Sciatic nerve (tissue), 2 donors: Measurements from ENCODE around the gene HNRNPA3. TPM values are rescaled to one million over a fixed set of nuclear protein-coding genes. Genes with fewer than 3 reads are reported as not detected.
"Not testable (repeated sequence)": the region's sequence is repeated elsewhere in the genome, so short reads cannot be mapped to it uniquely, and the experiment has no call there.

ENCODE experiments used
- ATAC-seq: fragments of 200-7000 bp; cut with Tn5 transposase; one replicate; pipeline ENCODE4 v1.9.1; 2020; ENCODE audit warnings: mild to moderate bottlenecking, moderate library complexity
- DNase-seq: peaks from one replicate; pipeline ENCODE4 v3.0.0-alpha.2; 2020; ENCODE audit warnings: low spot score
- intact Hi-C: fragments of 100-400 bp; cut with DNase I; formaldehyde crosslinking; loops from one replicate; pipeline ENCODE4 v1.14.2; 2022
- total RNA-seq: library from RNA; stranded (reverse); fragmentation: NEBNext Ultra II Directional; extraction: Animal tissue kit (Norgen Biotek cat#: 25700); gene quantifications from one replicate; pipeline ENCODE4 v1.2.1, GENCODE V29; 2021
- donor health status: DM: no; HTN: no; CAD: no.
- donor health status: DM: no; HTN: no; CAD: no.

HNRNPA3 gene
- total RNA-seq, 1 donor from 2014 or later: 161 TPM

DNA sequence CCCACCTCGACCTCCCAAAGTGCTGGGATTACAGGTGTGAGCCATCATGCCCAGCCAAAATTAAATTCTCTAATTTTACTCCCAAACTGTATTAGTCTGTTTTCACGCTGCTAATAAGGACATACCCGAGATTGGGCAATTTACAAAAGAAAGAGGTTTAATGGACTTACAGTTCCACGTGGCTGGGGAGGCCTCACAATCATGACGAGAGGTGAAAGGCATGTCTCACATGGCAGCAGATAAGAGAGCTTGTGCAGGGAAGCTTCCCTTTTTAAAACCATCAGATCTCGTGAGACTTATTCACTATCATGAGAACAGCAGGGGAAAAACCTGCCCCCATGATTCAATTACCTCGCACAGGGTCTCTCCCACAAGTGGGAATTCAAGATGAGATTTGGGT, 26.6 kb upstream of the HNRNPA3 start:
- DNase-seq, ATAC-seq, intact Hi-C loops: not testable (repeated sequence)

DNA sequence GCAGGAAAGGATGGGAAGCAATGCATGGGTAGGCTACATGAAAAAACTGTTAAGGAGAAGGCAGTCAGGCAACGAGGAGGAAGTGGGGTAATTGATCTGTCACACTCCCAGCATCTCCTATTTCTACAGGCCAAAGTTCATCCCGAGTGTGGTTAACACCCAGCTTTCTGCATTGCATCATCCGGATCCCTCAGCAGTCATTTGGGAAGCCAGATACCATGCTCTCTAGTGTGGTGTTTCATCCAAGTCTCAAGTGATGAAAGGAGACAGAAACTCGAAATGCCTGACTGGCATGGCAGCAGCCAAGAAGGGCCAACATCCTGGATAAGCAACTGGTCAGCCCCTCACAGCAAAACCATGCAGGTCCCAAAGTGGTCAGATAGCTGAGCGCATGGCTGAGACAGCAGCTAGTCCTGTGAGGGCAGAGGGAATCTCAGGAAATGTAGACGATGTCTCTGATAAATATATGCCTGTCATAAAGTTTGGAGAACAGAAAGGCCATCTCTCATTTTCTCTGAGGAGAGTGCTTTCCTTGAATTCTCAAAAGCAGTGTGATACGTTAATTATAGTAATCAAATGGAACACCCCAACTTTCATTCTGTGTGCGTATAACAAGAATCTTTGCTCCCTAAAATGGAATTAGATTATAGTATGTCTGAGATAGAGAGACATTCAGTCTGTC, 24.8 kb upstream of the HNRNPA3 start:
- intact Hi-C loops: no loop called here
- ATAC-seq (peak; percentile 68), DNase-seq (no peak)

DNA sequence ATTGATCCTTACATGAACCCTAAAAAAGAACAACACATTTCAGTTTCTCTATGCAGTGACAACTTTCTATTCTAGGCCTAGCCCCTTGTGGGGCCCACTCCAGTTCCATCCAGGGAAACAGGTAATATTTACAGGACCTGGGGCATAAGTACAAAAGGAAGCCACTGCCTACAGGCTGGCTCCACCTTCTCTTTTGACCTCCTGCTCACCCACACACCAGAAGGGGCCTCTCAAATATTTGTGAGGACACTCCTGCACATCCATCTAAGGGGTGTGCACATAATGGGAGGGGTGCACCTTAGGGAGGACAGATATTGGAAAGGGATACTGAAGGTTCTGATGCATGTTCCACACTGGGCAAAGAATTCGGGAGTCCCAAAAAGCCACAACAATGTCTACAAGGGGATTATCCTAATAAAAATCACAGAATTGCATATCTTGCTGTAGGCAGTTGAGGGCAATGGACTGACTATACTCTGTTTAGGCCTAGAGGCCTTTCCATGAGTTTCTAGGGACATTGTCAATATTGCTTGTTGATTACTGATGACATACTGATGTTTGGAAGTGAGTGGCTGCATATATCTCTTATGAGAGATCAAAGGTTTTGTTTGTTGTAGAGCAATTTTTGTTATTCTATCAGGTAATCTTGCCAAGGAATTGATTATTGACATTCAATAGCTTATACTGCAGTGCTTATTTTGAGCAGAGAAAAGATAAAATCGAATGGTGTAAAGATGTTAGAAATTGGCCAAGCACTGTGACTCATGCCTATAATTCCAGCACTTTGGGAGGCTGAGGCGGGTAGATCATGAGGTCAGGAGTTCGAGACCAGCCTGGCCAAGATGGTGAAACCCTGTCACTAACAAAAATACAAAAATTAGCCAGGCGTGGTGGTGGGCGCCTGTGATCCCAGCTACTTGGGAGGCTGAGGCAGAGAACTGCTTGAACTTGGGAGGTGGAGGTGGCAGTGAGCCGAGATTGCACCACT, 23.8 kb upstream of the HNRNPA3 start:
- DNase-seq: no peak
- no peak for ATAC-seq
- intact Hi-C loops: no loop called here

DNA sequence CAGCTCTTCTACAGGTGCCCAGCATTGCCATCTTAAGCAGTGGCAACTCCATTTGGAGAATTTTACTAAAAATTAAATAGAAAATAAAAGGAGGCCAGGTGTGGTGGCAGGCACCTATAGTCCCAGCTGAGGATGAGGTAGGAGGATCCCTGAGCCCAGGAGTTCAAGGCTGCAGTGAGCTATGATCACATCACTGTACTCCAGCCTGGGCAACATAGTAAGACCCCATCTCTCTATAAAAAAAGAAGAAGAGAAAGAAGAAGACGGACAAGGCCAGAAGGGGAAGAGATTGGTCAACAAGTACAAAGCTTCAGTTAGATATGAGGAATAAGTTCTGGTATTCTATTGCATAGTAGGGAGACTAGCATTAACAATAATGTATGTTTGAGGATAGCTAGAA, 21.7 kb upstream of the HNRNPA3 start:
- ATAC-seq (no peak), DNase-seq (no peak)
- intact Hi-C loops: no loop called here

DNA sequence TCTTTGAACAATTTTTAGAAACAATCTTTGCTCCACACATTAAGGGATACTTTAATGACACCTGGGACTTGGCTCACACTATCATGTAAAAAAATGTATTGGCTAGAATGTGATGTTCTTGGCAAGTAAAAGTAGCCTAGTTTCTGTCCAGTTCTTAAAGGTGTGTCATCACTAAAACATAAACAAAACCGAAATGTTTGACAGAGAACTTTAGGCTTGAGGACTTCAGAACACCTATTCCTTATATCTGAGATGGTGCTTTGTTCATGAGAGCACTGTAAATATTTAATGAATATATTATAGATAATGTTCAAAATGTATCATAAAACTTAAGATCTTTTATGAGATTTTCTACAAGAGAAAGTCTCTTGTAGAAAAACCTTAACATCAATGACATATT, 19.8 kb upstream of the HNRNPA3 start:
- DNase-seq (no peak), ATAC-seq (no peak)
- intact Hi-C loops: no loop called here

DNA sequence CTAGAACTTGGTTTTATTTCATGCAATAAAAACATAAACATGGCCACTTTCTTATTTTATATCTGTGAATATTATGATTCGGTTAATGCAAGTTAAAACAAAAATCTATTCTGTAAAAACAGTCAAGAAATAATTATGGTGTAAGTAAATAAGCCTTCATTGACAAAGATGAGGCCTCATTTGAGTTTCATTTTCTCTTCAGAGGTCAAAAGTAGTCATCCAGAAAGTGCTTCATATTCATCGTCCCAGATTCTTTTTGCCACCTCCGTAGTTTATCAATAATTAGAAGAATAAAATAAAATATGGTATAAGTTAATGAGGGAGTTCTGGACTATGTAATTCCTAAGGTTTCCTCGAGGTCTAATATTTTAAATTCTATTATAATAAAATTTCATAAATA, 19.4 kb upstream of the HNRNPA3 start:
- intact Hi-C loops: no loop called here
- ATAC-seq (no peak), DNase-seq (no peak)

DNA sequence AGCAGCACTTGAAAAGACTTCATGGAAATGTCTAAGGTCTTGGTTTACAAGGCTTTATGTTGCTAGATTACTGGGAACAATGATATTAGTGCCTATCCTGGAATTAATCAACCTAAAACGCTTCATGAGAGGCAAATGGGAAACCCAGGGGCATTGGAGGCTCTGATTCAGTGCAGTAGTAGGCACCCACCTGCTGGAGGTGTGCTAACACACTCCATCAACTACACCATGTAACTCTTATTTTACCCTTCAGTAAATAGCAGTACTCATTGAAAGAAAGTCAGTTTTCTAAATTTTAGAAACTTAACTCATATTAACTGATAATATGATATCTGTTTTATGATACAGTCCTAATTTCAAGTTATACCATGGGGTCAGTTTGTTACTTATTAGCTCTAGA, 17.4 kb upstream of the HNRNPA3 start:
- no peak for DNase-seq

DNA sequence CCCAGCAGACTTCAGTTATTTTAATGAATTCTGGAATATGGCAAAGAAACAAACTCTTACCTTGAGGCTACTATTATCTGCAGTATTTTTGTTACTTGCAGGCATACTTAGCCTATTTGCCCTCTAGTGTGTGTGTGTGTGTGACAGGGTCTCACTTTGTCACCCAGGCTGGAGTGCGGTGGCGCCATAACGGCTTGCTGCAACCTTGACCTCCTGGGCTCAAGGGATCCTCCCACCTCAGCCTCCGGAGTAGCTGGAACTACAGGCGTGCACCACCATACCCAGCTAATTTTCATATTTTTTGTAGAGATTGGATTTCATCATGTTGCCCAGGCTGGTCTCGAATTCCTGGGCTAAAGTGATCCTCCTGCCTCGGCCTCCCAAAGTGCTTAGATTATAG, 12.2 kb upstream of the HNRNPA3 start:
- ATAC-seq, intact Hi-C loops, DNase-seq: not testable (repeated sequence)

More for the DNA sequence above, 17.4 kb upstream of the HNRNPA3 start:
- ATAC-seq: no peak
- intact Hi-C loops: no loop called here

DNA sequence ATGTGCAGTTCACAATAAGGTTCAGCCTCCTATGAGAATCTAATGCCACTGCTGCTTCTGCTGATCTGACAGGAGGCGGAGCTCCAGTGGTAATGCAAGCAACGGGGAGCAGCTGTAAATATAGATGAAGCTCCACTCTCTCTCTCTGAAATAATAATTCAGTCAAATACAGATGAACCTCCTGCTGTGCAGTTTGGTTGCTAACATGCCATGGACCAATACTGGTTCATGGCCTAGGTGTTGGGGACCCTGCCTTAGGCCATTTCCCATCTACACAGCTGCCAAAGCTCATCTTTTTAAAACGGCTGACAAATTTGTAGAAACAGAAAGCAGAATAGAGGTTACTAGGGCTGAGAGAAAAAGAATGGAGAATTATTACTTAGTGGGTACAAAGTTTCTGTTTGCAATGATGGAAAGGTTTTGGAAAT, 10.7 kb upstream of the HNRNPA3 start:
- ATAC-seq (no peak), DNase-seq (no peak)
- intact Hi-C loops: no loop called here

DNA sequence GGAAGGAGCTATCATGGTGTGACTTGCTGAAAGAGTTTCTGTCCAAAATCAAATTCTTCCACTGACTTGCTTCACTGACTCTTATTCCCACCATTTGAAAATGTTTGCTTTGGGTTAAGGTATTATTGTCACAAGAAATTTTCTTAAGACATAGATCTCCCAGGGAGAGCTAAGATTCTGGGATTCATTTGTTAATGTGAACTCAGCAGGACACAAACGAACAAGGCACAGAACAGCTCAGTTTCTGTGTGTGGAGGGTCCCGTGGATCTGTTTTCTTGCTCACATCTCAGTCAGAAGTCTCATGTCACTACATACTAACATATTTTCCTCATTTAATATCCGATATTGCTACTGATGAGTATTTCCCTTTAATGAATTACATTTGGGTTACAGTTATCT, 8.2 kb upstream of the HNRNPA3 start:
- no peak for DNase-seq
- intact Hi-C loops: no loop called here
- no peak for ATAC-seq

DNA sequence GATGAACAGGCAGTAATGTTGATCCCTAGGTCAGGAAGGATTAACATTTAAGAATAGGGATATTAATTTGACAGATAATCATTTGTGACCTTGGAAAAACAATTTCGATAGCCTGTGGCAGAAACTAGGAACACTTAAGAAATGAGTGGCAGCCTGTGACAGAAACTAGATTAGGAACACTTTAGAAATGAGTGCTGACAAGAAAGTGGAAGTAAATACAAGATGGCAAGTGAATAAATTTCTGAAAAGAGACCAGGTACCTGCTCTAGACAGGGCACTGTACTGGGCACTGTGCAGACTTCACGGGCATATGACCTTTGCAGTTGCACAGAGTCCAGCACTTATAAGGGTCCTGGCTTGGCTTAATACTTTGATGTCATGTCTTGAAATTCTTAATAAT, 5.5 kb upstream of the HNRNPA3 start:
- ATAC-seq (no peak), DNase-seq (no peak)
- intact Hi-C loops: no loop called here

DNA sequence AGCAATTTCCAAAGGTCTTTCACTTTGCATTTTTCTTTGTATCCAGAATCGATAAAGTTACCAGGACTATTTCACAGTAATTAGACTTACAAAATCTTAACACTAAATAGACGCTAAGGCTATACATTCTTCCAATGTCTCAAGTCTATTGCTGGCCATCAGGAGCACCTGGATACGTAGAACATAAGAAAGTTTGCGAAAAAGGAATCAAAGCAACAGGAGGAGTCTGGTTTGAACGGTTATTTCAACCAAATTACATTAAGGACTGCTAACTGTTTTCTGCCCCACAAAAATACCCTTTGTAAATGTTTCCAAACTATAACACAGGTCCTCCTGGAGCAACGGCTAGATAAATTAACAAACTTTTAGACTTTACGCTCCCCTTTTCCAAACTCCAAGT, 1.4 kb upstream of the HNRNPA3 start:
- intact Hi-C loops: no loop called here
- DNase-seq (no peak), ATAC-seq (no peak)

DNA sequence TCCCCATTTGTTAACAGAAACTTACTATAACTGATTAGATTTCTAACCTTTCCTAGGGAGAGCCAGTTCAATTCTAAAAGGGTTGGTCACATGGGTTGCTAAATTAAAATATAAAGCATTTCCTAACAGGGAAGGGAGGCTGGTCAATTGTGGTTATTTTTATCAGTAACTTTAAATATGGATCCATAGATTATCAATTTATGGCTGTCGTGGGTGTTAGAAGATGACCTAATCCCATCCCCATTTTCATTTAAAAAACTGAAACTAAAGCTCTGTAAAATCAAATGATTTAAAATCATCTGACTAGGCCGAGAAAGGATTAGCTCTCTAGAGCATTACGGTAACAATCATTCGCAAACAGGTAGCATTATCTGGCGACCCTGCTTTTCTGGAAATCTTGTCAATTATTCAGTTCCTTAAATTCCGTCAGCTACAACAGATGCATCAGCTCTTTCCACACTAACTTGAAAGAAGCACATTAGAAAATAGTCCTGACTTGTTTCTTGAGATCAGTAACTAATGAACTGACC, 953 bp upstream of the HNRNPA3 start:
- intact Hi-C loops: no loop called here
- DNase-seq (no peak), ATAC-seq (no peak)

DNA sequence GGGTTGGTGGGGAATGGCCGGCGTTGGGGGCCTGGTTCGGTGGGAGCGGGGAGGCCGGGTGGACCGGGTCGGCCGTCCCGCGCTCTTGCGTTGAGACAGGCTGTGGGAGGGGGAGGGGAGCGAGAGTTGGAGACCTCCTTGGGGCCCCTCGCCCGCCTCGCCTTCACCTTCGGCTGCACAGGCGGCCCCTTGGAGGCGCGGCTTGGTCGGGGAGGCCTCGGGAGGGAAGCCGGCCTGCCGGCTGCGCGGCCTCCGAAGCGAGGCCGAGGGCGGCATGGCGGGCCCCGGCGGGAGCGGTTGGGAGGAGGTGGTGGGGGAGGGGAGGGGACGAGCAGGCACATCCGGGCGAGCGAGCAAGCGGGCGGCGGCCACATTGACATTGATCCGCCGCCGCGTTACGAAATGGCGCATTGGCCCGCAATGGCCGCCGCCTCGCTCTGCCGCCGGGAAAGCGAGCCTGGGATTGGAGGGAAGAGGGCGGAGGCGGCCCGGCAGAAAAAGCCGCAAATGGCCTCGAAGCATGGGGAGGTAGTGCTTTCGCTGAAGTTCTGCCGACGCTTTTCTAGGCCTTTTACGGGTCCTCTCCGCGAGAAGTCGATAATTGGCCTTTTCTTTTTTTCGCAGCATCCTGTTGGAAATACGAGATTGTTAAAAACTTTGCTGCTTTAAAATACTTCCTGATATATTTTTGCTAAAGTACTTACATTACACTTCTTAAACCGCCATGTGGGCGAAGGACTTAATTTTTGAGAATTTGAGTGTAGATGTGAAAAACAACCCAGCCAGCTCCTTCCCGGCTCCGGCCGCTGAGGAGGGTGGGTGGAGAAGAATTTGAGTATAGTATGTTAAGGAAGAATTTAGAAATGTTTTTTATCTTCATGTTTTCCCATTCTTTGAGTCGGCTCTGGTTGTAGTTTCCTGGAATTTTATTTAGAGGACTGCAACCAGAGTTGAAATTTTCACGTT, 580 bp downstream of the HNRNPA3 start:
- ATAC-seq (peak; percentile 79), DNase-seq (peak; percentile 95)
- intact Hi-C loops: no loop called here

DNA sequence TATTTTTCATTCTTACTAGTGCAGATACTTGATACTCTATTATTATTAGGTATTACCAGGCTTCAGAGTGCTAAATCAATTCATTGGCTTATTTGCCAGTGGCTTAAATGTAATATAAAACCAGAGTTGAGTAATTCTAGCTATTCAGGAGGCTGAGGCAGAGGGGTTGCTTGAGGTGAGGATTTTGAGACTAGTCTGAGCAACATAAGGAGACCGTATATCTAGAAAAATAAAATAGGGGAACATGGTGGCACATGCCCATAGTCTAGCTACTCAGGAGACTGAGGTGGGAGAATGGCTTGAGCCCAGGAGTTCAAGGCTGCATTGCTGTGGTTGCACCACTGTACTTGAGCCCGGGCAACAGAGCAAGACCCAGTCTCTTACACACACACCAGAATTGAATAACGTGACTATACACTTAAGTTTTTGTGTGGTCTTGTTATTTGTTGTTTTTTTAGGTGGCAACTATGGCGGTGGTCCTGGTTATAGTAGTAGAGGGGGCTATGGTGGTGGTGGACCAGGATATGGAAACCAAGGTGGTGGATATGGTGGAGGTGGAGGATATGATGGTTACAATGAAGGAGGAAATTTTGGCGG, 4.8 kb downstream of the HNRNPA3 start:
- DNase-seq (no peak), ATAC-seq (no peak)
- intact Hi-C loops: no loop called here

DNA sequence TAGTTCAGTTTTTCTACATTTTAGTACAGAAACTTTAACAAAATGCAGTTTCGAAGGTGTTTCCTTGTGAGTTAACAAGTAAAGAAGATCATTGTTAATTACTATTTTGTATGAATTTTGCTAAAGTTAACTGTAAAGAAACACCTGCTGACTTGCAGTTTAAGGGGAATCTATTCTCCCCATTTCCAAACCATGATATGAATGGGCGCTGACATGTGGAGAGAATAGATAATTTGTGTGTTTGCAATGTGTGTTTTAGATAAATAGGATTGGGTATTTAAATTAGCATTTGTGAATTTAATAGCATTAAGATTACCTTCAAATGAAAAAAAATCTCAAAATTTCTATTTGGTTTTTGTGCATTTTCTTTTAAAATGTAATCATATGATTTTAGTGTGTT, 7.2 kb downstream of the HNRNPA3 start:
- DNase-seq, intact Hi-C loops, ATAC-seq: not testable (repeated sequence)

DNA sequence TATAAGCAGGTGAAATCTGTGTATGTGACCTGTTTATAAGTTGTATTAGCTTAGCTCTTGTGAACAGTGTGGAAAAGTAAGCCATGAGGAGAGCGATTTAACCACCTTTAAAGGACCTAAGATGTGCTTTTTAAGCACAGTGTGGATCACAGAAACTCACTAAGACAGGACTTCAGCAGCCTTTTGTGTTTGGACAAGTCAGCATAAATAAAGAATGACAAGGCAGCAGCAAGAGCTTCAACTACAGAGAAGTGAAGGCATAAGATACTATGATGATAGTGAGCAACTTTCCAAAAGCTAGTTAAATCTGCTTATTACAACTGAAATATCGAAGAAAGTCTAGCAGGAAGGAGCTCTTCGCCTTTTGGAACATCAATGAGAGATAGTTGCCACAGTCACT, 8.9 kb downstream of the HNRNPA3 start:
- ATAC-seq: no peak

DNA sequence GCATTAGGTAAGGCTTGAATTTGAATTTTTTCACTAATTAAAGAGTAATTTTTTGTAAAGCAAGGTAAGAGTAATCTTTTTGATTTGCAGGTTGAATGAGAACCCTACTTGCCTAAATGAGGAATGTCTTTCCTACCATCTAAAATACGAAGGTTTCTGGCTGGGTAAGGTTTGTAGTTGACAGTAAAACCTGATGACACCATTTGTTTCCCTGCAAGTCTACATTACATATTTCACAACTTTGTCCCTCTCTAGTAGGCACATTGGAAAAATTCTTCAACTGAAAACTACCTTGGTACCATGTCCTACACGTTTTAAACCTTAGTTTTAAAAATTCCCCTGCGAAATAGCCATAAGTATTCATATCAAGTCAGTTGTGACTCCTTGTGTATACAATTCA, 9.4 kb downstream of the HNRNPA3 start:
- intact Hi-C loops: no loop called here
- no peak for DNase-seq
- no peak for ATAC-seq

More for the DNA sequence above, 8.9 kb downstream of the HNRNPA3 start:
- intact Hi-C loops: no loop called here
- DNase-seq: no peak
